GM10847 (cell line): ENCODE measurements around the gene HGS.

Source experiments
- POLR2A ChIP-seq: IDR thresholded peaks from 2 replicates; pipeline ENCODE4 v1.6.1; 2011; ENCODE audit not compliant: insufficient read length; ENCODE audit errors: extremely low read depth

HGS gene

GRCh38 chr17:81691608-81692007 lies 7.8 kb downstream of the HGS start:
- TF ChIP-seq POLR2A, result no peak

- no peak for TF ChIP-seq POLR2A
Measured at GRCh38 chr17:81693509-81694210, 9.8 kb downstream of the HGS start.

GRCh38 chr17:81694810-81695209 lies 11.0 kb downstream of the HGS start:
- no peak for TF ChIP-seq POLR2A

GRCh38 chr17:81695211-81695610 lies 11.4 kb downstream of the HGS start:
- no peak for TF ChIP-seq POLR2A

- no peak for TF ChIP-seq POLR2A
Measured at GRCh38 chr17:81695801-81696200, 12.0 kb downstream of the HGS start.

GRCh38 chr17:81696218-81696941 lies 12.6 kb downstream of the HGS start:
- TF ChIP-seq POLR2A, result no peak

GRCh38 chr17:81697261-81698044 lies 13.6 kb downstream of the HGS start:
- no peak for TF ChIP-seq POLR2A

- TF ChIP-seq POLR2A, result no peak
Measured at GRCh38 chr17:81700353-81701287, 16.8 kb downstream of the HGS start.

- no peak for TF ChIP-seq POLR2A
Measured at GRCh38 chr17:81701288-81702071, 17.7 kb downstream of the HGS start.

GRCh38 chr17:81702934-81703746 lies 19.3 kb downstream of the HGS start, which contains the start of gene MRPL12:
MRPL12 (plus strand) TSS chr17:81703367; CDS start chr17:81703502, 135 bp downstream.
- TF ChIP-seq POLR2A, result peak; percentile 97

- TF ChIP-seq POLR2A, result no peak
Measured at GRCh38 chr17:81703747-81704654, 20.2 kb downstream of the HGS start.

GRCh38 chr17:81705518-81706231 lies 21.9 kb downstream of the HGS start:
- no peak for TF ChIP-seq POLR2A

- no peak for TF ChIP-seq POLR2A
Measured at GRCh38 chr17:81706232-81706611, 22.4 kb downstream of the HGS start.
